HEK293 (cell line): ENCODE measurements around the gene TSGA10IP.

Experiments used
- CTCF ChIA-PET: fragments of 350-600 bp; formaldehyde crosslinking; extraction: SDS; loops from one replicate; lab custom pipeline; 2021; ENCODE audit warnings: antibody characterized with exemption; lab: Yijun Ruan, JAX
- POLR2A ChIA-PET: fragments of 300-600 bp; formaldehyde crosslinking; extraction: SDS; loops from one replicate; lab custom pipeline; 2020; ENCODE audit warnings: antibody characterized with exemption, inconsistent platforms; lab: Yijun Ruan, JAX
- H3K27ac ChIP-seq: fragments of 200-500 bp; sonication (Bioruptor generic); 2 replicates; pipeline ENCODE4 v1.5.1; 2014; ENCODE audit warnings: low read depth, low read length, control low read depth, inconsistent platforms; ENCODE audit errors: extremely low read depth
- H3K36me3 ChIP-seq, 2 experiments: fragments of 200-500 bp in 1 of 2; sonication (Bioruptor generic) in 1 of 2; 1 replicate in 1 of 2; 2 replicates in 1 of 2; pipeline ENCODE4 v1.5.1; 2014 to 2017; ENCODE audit warnings: inconsistent platforms in 2 of 2, low read length in 2 of 2; ENCODE audit not compliant: control insufficient read depth in 2 of 2, insufficient read depth in 1 of 2
- H3K4me1 ChIP-seq: fragments of 200-500 bp; sonication (Bioruptor generic); 2 replicates; pipeline ENCODE4 v1.5.1; 2014; ENCODE audit warnings: mild to moderate bottlenecking, low read length, inconsistent platforms; ENCODE audit not compliant: control insufficient read depth, insufficient read depth
- H3K4me3 ChIP-seq: 2 replicates; pipeline ENCODE4 v1.5.1; 2011; ENCODE audit warnings: low read depth, mild to moderate bottlenecking, control low read depth, low read length, moderate library complexity
- H3K9me3 ChIP-seq: fragments of 200-500 bp; sonication (Bioruptor generic); 2 replicates; pipeline ENCODE4 v1.5.1; 2014; ENCODE audit warnings: low read depth, low read length, inconsistent platforms; ENCODE audit not compliant: control insufficient read depth, insufficient read depth
- BCL11B ChIP-seq: fragments of 450-650 bp; formaldehyde crosslinking; IDR thresholded peaks from 2 replicates; pipeline ENCODE4 v1.5.1; 2016; ENCODE audit warnings: low read depth, missing biosample characterization, missing genetic modification characterization
- ELK4 ChIP-seq: IDR thresholded peaks from 2 replicates; pipeline ENCODE4 v1.6.1; 2011; ENCODE audit warnings: mild to moderate bottlenecking, low read depth, low read length, borderline replicate concordance
- FEZF1 ChIP-seq: fragments of 450-650 bp; formaldehyde crosslinking; IDR thresholded peaks from 2 replicates; pipeline ENCODE4 v1.5.1; 2016; ENCODE audit warnings: missing biosample characterization, missing genetic modification characterization
- IKZF3 ChIP-seq: fragments of 450-650 bp; IDR thresholded peaks from 2 replicates; pipeline ENCODE4 v1.5.0; 2018; ENCODE audit warnings: missing biosample characterization, mild to moderate bottlenecking, missing genetic modification characterization, moderate library complexity
- KLF7 ChIP-seq: fragments of 450-650 bp; formaldehyde crosslinking; IDR thresholded peaks from 2 replicates; pipeline ENCODE4 v1.5.1; 2016; ENCODE audit warnings: missing biosample characterization, missing genetic modification characterization, borderline replicate concordance
- KLF8 ChIP-seq: fragments of 450-650 bp; formaldehyde crosslinking; IDR thresholded peaks from 2 replicates; pipeline ENCODE4 v1.5.1; 2016; ENCODE audit warnings: missing biosample characterization, missing genetic modification characterization
- PRDM2 ChIP-seq: fragments of 450-650 bp; formaldehyde crosslinking; IDR thresholded peaks from 2 replicates; pipeline ENCODE4 v1.5.1; 2016; ENCODE audit warnings: missing biosample characterization, missing genetic modification characterization, borderline replicate concordance
- SP2 ChIP-seq: fragments of 450-650 bp; formaldehyde crosslinking; IDR thresholded peaks from 2 replicates; pipeline ENCODE4 v1.5.1; 2016; ENCODE audit warnings: missing biosample characterization, missing genetic modification characterization
- ZIC2 ChIP-seq: fragments of 450-650 bp; formaldehyde crosslinking; IDR thresholded peaks from 2 replicates; pipeline ENCODE4 v1.5.1; 2016; ENCODE audit warnings: missing biosample characterization, missing genetic modification characterization
- ZNF10 ChIP-seq: fragments of 450-650 bp; formaldehyde crosslinking; IDR thresholded peaks from 2 replicates; pipeline ENCODE4 v1.5.1; 2017; ENCODE audit warnings: missing biosample characterization, missing genetic modification characterization
- ZNF311 ChIP-seq: fragments of 450-650 bp; formaldehyde crosslinking; IDR thresholded peaks from 2 replicates; pipeline ENCODE4 v1.5.1; 2017; ENCODE audit warnings: missing biosample characterization, missing genetic modification characterization, borderline replicate concordance
- ZNF510 ChIP-seq: fragments of 450-650 bp; formaldehyde crosslinking; IDR thresholded peaks from 2 replicates; pipeline ENCODE4 v1.5.1; 2018; ENCODE audit warnings: mild to moderate bottlenecking, missing genetic modification characterization, missing biosample characterization; ENCODE audit not compliant: insufficient replicate concordance
- ZNF530 ChIP-seq: fragments of 450-650 bp; formaldehyde crosslinking; IDR thresholded peaks from 2 replicates; pipeline ENCODE4 v1.5.1; 2016; ENCODE audit warnings: low read depth, missing biosample characterization, missing genetic modification characterization
- ZNF555 ChIP-seq: fragments of 450-650 bp; formaldehyde crosslinking; conservative IDR thresholded peaks from 2 replicates; pipeline ENCODE4 v1.5.1; 2017; ENCODE audit warnings: missing biosample characterization, mild to moderate bottlenecking, missing genetic modification characterization, inconsistent platforms
- ZNF660 ChIP-seq: fragments of 450-650 bp; IDR thresholded peaks from 2 replicates; pipeline ENCODE4 v1.5.1; 2018; ENCODE audit warnings: missing biosample characterization, mild to moderate bottlenecking, missing genetic modification characterization
- ZNF692 ChIP-seq: fragments of 450-650 bp; formaldehyde crosslinking; IDR thresholded peaks from 2 replicates; pipeline ENCODE4 v1.5.1; 2016; ENCODE audit warnings: missing biosample characterization, missing genetic modification characterization

The TSGA10IP gene

GRCh38 chr11:66006134-66006890 is 61.0 kb downstream of the TSGA10IP start:
- no peaks in the 10 kb centered on the region for H3K9me3 ChIP-seq
- no peak overlapping the region for H3K4me3 ChIP-seq
- ChIA-PET POLR2A (no interaction called here), CTCF (interaction anchor here (2.2 kb wide), 1 partner anchor 16 kb away, joined by 11 read pairs; no protein-coding TSS in a partner anchor)
- no peak overlapping the region for H3K27ac ChIP-seq
- TF ChIP-seq ZNF555 (no peak), ZNF510 (no peak), IKZF3 (tag by site-specific recombination) (no peak)
- TF ChIP-seq, all 188 proteins: peak for 0
- H3K4me1 ChIP-seq: no peaks in the 10 kb centered on the region
- peaks cover 0 to 31% of the 10 kb centered on the region in 2 experiments; a peak in 1 of 3 replicates for H3K36me3 ChIP-seq

- no peak overlapping the region for H3K4me3 ChIP-seq
- no peaks in the 10 kb centered on the region for H3K4me1 ChIP-seq
- H3K36me3 ChIP-seq: peaks cover 0 to 31% of the 10 kb centered on the region in 2 experiments; a peak in 1 of 3 replicates
- H3K27ac ChIP-seq: no peak overlapping the region
- H3K9me3 ChIP-seq: no peaks in the 10 kb centered on the region
- ChIA-PET POLR2A (no interaction called here), CTCF (interaction anchor here (0.6 to 2.2 kb wide), 3 partner anchors 16 to 174 kb away, joined by 3 to 11 read pairs (median 3); no protein-coding TSS in a partner anchor)
- no peak for TF ChIP-seq KLF8 (tag by site-specific recombination)
- no peak for TF ChIP-seq BCL11B (tag by site-specific recombination)
- TF ChIP-seq ELK4: no peak
- no peak for TF ChIP-seq ZIC2 (tag by site-specific recombination)
- no peak for TF ChIP-seq ZNF530 (tag by site-specific recombination)
- no peak for TF ChIP-seq ZNF692 (tag by site-specific recombination)
- TF ChIP-seq SP2: no peak
- TF ChIP-seq ZNF10 (tag by site-specific recombination): no peak
- TF ChIP-seq ZNF660 (tag by site-specific recombination): no peak
- TF ChIP-seq FEZF1: no peak
- no peak for TF ChIP-seq PRDM2 (tag by site-specific recombination)
- no peak for TF ChIP-seq KLF7 (tag by site-specific recombination)
- no peak for TF ChIP-seq ZNF311 (tag by site-specific recombination)
These were observed 61.6 kb downstream of the TSGA10IP start for GRCh38 chr11:66006891-66007176.
